Choroid plexus epithelial cell (primary cell): ENCODE measurements around the gene UBE3B.

Experiments
- DNase-seq: peaks from one replicate; pipeline ENCODE4 v3.0.0-alpha.2; 2010; ENCODE audit warnings: low read depth
- H3K4me3 ChIP-seq: 2 replicates; pipeline ENCODE4 v1.5.1; 2011; ENCODE audit warnings: low read depth, mild to moderate bottlenecking, control low read depth, low read length, moderate library complexity
- CTCF ChIP-seq: conservative IDR thresholded peaks from 2 replicates; pipeline ENCODE4 v1.5.1; 2011; ENCODE audit warnings: low read depth, mild to moderate bottlenecking, control low read depth, inconsistent platforms, low read length, moderate library complexity

UBE3B gene

DNA sequence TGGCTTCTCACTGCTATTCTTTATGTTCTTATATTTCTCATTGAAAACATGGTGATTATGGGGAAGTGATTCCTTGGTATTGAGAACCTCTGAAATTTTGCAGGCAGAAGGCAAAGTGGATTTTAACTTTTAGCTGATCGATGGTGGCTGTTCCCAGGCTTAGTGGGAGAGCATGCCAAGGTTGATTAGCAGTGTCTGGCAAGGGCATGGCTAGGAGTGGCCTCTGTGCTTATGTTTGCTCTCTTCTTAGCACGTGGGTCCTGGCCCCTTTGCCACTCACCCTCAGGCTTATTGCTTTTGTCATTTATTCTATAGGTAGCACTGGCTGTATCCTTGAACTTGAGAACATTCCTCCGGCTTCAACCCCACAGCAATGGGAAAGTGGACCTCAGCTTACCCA is 98.2 kb downstream of the UBE3B start:
- DNase-seq = no peak
- no peak overlapping the region for H3K4me3 ChIP-seq
- no peak for TF ChIP-seq CTCF

GRCh38 chr12:109577311-109577710 is 99.9 kb downstream of the UBE3B start:
- H3K4me3 ChIP-seq = no peak overlapping the region
- no peak for TF ChIP-seq CTCF

GRCh38 chr12:109578330-109578927 is 101.0 kb downstream of the UBE3B start:
- DNase-seq = no peak
- no peak overlapping the region for H3K4me3 ChIP-seq
- no peak for TF ChIP-seq CTCF

More at GRCh38 chr12:109577311-109577710, 99.9 kb downstream of the UBE3B start:
- no peak for DNase-seq

- no peak overlapping the region for H3K4me3 ChIP-seq
- TF ChIP-seq CTCF = no peak
- DNase-seq = no peak
Observed at GRCh38 chr12:109579639-109580038, 102.2 kb downstream of the UBE3B start.

GRCh38 chr12:109580272-109580671 is 102.8 kb downstream of the UBE3B start:
- TF ChIP-seq CTCF = no peak
- no peak overlapping the region for H3K4me3 ChIP-seq
- DNase-seq = no peak

- TF ChIP-seq CTCF = no peak
- no peak overlapping the region for H3K4me3 ChIP-seq
- no peak for DNase-seq
Observed at GRCh38 chr12:109580684-109581333, 103.4 kb downstream of the UBE3B start.

DNA sequence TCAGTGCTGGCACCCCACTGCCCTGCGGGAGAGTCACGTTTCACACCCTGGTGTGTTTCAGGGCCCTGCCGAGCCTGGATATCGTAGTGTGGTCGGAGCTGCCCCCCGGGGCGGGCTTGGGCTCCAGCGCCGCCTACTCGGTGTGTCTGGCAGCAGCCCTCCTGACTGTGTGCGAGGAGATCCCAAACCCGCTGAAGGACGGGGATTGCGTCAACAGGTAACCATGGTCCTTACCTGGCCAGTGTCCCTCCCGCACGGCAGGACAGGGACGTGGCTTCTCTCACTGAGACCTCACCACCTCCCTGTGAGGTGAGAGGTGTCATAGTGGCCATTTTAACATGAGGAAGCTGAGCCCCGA is 103.9 kb downstream of the UBE3B start:
- H3K4me3 ChIP-seq = no peak overlapping the region
- no peak for DNase-seq
- no peak for TF ChIP-seq CTCF
